ENCODE measurements around the gene ASXL3.
A peak's percentile ranks its signal among the peaks of the same experiment; 100 is the strongest.

ASXL3 gene

DNA sequence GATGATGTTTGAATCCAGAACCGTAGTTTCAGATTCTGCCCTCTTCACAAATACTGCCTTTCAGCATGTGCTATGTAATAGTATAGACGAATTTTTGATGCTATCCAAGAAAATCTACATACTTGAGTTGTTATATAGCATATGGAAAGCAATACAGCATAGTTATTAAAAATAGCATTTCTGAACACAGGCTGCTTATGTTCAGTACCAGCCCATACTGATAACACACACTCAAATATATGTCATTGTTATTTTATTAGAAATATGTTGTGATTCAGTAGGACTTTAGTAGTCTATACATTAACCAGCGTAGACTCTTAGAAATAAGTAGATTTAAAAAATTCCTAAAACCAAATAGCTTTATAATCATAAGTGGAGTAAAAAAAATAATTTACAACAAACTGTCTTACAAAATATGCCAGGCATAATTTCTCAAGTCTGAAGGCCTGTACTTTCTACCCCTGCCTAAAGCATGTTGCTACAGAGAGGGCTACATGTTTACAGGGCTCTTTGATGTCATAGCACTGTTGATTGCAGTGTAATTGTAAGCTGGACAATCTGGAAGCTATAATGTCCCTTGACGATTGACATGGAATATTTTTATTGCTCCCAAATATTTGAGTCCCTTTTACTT, 86.3 kb downstream of the ASXL3 start:
- DNase-seq = no peak

DNA sequence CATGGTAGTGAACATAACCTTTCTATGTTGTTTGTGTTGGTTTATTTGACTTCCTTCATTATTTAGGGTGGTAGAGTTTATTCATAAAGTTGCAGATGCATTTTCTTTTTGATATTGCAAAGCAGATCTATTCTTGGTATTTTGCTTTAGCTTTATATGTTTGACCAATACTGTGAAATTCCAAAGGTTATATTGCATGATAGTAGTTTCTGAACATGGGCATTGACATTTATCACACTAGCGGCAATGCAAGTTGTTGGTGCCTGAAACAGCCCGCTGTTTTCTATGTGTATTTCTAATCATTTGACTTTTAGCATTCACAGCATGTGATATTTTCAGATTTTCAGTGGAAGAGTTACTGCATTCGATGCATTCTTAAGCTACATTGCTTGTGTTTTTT, 87.2 kb downstream of the ASXL3 start:
- DNase-seq = no peak

DNA sequence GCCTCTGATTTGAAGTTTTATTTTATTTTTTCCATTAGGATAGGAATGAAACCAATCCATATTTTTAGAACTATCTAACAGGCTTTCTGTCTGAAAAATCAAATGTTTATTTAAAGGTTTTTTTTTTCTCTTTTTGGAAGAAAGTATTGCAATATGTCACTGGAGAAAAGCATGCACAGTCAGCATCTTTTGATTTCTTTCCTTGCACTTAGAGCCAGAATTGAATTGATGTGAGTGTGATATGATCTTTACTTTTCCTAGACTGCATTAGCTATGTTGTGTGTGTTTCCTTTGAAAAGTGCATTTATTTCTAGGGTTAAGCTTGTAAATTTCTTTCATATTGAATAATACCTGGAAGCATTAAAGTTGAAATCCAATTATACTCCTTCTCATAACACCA, 87.6 kb downstream of the ASXL3 start:
- DNase-seq = no peak

DNA sequence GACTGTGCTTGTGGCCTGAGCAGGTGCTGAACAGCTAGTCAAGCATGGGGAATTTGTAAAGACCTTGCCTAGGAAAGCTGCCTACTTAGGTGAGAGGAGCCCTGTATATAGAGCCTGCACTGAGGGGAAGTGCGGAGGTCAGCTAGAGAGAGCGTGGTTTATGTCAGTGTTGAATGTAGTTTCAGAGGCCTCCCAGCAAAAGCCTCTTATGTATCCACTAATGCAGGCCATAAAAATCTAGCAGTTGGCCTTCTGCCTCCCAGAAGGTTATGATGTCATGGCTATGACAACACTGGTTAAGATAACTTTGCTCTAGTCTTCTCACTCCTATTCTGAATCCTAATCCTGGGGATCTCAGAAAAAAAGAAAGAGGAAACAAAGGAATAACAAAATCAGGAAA, 88.9 kb downstream of the ASXL3 start:
- no peak for DNase-seq

- no peak for DNase-seq
Measured at GRCh38 chr18:33669589-33669988, 91.6 kb downstream of the ASXL3 start.

- DNase-seq = no peak
Measured at GRCh38 chr18:33670029-33670428, 92.0 kb downstream of the ASXL3 start.

DNA sequence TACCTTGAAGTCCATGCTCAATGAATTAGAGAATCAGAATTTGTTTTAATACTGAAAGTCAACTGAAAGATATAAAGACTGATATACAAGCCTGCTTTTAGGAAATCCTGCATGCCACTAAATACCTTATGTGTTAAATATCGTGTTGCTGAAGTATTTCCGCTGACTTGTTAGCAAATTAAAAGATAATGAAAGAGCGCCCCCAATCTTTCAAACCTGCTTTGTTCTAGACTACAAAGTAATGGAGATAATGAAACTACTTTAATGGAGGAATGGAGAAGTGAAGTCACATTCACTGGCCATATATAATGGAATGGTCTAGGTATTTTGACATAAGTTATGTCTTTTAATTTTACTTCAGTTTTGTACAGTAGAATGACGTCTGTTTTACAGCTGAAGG, 95.7 kb downstream of the ASXL3 start:
- DNase-seq = no peak

- no peak for DNase-seq
Measured at GRCh38 chr18:33676593-33676992, 98.6 kb downstream of the ASXL3 start.

DNA sequence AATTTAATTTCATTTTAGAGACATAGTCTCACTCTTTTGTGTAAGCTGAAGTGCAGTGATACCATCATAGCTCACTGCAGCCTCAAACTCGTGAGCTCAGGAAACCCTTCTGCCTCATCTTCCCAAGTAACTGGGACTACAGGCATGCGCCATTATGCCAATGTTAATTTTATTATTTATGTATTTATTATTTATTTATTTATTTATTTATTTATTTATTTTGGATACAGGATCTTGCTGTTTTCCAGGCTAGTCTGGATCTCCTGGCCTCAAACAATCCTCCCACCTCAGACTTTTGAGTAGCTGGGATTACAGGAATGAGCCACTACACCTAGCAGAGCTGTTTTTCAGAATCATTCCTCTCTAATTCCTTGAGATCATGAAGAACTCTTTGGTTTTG, 99.9 kb downstream of the ASXL3 start:
- DNase-seq = no peak

DNA sequence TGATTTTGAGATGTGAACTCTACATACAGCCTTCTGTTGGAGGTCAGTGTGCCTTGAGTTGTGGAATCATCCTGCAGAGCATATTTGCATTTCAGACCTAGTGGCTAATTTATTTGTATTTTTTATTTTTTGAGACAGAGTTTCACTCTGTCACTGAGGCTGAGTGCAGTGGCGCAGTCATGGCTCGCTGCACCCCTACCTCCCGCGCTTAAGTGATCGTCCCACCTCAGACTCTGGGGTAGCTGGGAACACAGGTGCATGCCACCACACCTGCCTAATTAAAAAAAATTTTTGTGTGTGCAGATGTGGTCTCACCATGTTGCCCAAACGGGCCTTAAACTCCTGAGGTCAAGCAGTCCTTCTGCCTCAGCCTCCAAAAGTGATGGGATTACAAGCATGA, 104.4 kb downstream of the ASXL3 start:
- no peak for DNase-seq

DNA sequence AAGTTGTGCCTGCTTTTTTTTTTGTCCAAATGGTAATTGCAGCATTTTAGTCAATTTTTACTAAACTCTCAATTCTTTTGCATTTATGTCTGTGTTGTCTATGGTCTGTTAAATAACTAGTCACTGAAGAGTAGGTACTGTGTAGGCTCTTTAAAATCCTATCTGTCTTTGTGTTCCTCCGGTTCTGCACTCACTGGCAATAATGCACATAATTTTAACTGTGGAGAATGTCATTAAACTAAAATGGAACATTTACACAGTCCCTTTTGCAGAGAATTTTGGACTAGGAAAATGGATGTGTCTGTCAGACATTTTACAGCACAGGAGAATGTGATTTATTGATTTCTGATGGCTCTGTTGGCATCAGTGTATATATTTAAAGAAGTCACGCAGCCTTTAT, 116.6 kb downstream of the ASXL3 start:
- no peak for DNase-seq

GRCh38 chr18:33696332-33697162, 118.5 kb downstream of the ASXL3 start:
- DNase-seq = no peak

DNA sequence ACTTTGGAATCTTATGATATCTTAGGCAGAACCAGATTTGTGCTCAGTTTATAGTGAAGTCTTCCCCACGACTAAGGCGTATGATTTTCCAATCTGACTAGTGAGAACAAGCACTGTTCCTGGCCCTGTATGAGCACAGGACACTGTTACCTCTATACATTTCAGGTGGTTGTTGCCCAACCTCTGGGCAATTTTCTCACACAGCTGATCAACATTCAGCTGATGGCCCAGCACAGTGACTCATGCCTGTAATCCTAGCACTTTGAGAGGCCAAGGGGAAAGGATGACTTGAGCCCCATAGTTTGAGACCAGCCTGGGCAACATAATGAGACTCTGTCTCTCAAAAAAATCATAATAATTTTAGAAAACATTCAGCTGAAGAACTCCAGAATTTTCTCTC, 119.5 kb downstream of the ASXL3 start:
- DNase-seq = no peak

GRCh38 chr18:33699372-33699771, 121.4 kb downstream of the ASXL3 start:
- no peak for DNase-seq

GRCh38 chr18:33700513-33700976, 122.5 kb downstream of the ASXL3 start:
- DNase-seq = no peak

DNA sequence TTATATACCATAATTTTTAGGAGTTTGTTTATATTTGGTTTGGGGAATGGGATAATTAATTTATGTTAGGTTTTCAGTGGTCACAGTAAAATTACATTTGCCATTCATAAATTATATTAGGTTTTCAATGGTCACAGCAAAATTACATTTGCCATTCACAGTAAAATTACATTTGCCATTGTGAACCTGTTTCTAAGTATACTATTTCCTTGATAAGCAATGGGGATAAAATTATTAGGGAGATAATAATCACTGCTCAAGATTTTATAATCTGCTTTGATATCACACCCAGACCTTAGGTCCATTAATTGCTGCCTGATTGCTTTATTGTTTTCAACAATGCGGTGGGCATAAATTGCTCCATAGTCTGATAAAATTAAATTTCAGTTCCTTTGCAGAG, 124.6 kb downstream of the ASXL3 start:
- no peak for DNase-seq

DNA sequence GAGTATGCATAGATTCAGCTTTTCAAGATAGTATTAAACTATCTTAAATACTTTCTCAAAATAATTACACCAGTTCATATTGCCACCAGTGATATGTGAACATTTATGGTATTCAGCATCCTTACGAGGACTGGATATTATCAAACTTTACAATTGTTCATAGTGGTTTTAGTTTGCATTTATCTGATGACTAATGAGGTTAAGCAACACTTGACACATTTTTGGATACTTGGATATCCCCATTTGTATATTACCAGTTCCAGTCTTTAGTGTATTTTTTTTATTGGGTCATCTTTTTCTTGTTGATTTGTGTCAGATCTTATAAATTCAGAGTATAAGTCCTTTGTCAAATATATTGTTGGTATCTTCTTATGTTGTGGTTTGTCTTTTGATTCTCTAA, 128.4 kb downstream of the ASXL3 start:
- DNase-seq = no peak

- no peak for DNase-seq
Measured at GRCh38 chr18:33708876-33709275, 130.9 kb downstream of the ASXL3 start.

DNA sequence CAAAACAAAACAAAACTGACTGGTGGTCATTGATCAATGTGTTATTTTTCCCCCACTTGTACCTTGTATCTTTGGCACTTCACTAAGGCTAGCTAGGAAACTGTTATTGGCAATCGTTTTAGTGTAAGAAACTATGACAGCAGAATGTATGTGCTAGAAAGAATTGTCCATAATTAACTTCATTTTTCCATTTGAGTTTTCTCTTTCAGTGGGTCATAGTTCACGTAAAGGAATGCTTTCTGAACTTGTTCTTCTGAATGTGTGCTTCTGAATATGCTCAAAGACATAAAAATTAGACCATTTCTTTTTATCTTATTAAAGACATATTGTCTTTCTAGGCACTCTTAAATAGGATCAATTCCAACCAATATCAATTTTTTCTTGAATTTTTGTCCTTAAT, 132.2 kb downstream of the ASXL3 start:
- DNase-seq = no peak

DNA sequence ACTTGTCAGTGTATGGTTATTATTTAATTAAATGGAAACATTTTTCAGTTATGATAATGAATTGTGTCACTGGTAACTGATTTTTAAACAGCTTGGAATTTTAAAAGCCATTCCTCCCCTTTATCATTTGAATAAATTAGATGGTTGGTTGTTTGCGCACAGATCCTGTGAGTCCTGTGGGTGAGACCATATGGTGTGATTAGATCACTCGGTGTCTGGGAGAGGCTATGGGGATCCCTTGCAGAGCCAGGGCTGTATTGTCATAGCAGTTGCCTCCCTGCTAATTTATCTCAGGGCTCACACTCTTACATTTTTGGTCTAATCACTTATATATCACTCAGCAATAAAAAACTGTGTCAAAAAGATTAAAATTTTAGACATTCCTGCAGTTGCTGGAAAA, 133.5 kb downstream of the ASXL3 start:
- DNase-seq = no peak

GRCh38 chr18:33712719-33713118, 134.7 kb downstream of the ASXL3 start:
- no peak for DNase-seq

DNA sequence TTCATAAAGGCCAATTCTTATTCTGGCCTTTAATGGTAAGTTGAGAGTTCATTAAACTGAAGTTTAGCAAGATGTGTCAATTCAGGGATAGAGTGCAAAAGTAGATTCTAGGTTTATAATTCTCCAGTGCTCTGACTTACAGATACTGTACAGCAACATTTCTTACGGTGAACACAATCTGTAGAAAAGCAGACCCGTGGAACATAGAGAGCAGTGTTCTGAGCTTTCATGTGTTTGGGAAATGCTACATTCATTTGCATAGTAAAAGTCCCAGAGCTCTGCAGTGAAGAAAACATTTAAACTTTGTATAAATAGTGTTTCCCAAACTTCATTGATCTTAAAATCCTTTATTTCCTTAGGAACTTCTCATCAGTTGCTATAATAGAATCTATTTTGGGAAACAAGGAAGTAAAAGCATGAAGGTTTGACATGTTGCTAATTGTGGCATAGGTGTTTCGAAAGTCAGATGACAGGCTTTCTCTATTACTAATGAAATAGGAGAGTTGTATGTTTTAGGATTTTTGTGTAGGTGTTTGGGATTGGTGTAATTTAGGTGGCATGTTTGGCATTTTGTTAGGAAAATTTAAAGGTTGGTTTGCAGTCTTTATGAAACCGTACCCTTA, 138.2 kb downstream of the ASXL3 start:
- DNase-seq = peak in 1 of 4 experiments; percentile 1

DNA sequence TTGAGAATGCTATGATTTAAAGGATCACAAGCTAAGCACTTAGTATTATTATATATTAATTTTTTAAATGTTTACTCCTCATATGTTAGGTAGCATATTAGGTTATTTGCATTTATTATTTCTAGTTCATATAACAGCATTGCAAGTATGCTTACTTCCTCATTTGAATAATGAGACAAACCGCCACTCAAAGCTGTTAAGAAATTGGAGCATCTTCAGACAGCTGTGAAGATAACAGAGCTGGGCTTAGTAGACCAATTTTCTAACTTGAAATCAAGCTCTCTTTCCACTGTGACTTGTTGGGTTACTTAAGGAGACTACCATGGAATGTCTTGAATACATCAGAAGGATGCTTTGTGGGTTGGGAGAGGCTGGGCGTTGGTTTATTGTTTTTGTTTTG, 139.3 kb downstream of the ASXL3 start:
- DNase-seq = no peak

GRCh38 chr18:33720133-33720532, 142.1 kb downstream of the ASXL3 start:
- no peak for DNase-seq

Data from suppressor macrophage (primary cell).